GM19193 (cell line): ENCODE data around the gene PCSK5.

Source experiments
- POLR2A ChIP-seq: IDR thresholded peaks from 4 replicates; pipeline ENCODE4 v1.6.1; 2011; ENCODE audit not compliant: insufficient read depth, insufficient read length; ENCODE audit errors: extremely low read depth

Gene PCSK5

DNA sequence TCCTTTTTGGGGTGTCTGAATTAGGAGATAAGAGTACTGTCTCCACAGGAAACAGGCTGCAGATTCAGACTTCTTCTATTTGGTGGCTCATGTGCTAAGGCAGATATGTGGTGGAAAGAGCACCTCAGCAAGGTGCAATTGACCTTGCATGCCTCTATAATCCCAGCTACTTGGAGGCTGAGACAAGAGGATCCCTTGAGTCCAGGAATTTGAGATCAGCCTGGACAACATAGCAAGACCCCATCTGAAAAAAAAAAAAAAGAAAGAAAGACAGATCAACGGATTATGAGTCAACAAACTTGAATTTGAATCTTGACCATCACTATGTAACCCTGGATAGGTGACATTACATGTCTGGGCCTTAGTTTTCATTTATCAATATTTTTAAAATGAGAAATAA is 459.4 kb downstream of the PCSK5 start:
- TF ChIP-seq POLR2A: no peak

DNA sequence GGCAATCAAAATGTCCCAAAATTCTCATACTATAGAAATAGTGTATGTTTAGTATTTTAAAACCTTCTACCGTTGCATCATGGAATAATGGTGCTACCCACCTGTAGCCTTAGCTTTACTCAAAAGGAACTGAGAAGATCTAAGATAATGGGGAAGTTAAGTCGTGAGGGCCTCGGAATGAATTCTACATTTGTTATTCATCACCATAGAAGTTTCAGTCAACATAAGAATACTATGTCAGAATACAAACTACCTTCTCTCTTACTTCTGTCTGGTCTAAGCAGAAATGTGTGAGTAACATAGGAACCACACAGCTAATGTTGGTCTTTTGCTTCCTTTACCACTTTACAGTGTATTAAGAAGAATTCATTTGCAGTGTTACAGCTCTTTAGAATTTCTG is 460.5 kb downstream of the PCSK5 start:
- no peak for TF ChIP-seq POLR2A

DNA sequence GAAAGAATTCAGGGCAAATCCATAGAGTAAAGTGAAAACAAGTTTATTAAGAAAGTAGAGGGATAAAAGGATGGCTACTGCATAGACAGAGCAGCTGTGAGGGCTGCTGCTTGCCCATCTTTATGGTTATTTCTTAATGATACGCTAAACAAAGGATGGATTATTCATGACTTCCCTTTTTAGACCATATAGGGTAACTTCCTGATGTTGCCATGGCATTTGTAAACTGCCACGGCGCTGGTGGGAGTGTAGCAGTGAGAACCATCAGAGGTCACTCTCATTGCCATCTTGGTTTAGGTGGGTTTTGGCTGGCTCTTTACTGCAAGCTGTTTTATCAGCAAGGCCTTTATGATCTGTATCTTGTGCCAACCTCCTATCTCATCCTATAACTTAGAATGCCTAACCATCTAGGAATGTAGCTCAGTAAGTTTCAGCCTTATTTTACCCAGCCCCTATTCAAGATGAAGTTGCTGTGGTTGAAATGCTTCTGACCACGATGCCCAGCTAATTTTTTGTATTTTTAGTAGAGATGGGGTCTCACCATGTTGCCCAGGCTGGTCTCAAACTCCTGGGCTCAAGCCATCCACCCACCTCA is 461.6 kb downstream of the PCSK5 start:
- TF ChIP-seq POLR2A: no peak

- TF ChIP-seq POLR2A: no peak
These were observed 462.8 kb downstream of the PCSK5 start for GRCh38 chr9:76353280-76353679.

DNA sequence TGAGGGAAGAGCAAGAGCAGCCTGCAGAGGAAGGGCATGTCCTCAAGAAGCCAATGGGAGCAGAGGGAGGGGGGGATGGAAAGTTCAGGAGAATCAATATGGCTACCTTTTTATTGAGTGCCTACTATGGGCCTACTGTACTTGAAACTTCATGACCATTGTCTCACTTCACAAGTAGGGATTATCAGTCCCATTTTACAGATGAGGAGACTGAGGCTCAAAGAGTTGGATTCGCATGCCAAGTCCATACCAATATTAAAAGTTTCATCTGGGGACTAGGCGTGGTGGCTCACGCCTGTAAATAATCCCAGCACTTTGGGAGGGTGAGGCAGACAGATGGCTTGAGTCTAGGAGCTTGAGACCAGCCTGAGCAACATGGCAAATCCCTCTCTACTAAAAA is 463.7 kb downstream of the PCSK5 start:
- TF ChIP-seq POLR2A: no peak

DNA sequence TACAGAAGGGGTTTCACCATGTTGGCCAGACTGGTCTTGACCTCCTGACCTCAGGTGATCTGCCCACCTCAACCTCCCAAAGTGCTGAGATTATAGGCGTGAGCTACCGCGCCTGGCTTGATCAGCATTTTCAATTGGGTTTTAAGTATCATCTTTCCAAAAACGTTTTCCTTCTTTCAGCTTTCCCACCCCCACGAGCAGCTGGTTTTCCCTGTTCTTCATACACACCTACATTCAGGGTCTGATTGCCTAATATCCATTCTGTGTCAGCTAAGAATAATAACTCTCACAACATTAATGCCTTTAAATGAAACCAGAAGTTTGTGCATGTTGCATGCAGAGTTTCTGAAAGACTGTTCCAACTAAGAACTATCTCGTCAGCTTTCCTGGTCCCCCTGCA is 465.4 kb downstream of the PCSK5 start:
- no peak for TF ChIP-seq POLR2A

DNA sequence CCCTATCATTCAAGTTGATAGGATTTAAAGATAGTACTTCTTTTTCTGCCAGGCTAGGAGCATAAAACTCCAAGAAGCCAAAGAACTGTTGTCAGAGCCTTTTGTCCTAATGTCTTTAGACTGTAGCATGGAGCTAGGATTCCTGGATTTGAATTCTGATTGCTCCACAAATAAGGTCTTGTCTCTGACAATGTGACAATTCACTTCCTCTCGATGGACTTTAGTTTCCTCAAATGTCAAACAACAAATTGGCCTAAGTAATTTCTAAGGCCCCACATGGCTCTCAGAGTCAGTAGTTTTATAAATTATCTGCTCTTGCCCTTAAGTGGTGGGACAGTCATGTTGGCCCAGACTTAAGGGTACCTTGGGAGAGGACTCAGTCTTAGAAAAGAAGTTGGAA is 467.1 kb downstream of the PCSK5 start:
- no peak for TF ChIP-seq POLR2A

DNA sequence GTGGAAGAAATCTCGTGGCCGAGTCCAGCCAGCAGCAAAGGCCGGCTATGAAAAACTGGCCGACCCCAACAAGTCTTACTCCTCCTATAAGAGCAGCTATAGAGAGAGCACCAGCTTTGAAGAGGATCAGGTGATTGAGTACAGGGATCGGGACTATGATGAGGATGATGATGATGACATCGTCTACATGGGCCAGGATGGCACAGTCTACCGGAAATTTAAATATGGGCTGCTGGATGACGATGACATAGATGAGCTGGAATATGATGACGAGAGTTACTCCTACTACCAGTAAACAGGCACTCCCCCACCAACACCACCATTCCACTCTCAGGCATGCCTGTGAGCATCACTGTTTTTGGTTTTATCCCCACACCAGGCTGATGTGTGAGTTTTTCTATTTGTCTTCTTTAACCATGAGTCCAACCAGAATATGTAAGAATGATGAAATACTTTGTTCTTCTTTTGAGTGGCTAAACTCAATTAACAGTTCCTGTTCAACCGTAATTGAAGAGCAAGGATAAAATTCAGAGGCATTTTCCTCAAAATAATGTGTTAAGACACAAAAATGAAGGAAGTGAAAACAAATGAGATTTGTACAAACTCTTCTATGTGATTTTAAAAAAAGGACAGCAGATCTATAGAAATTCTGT is 468.3 kb downstream of the PCSK5 start:
- no peak for TF ChIP-seq POLR2A

DNA sequence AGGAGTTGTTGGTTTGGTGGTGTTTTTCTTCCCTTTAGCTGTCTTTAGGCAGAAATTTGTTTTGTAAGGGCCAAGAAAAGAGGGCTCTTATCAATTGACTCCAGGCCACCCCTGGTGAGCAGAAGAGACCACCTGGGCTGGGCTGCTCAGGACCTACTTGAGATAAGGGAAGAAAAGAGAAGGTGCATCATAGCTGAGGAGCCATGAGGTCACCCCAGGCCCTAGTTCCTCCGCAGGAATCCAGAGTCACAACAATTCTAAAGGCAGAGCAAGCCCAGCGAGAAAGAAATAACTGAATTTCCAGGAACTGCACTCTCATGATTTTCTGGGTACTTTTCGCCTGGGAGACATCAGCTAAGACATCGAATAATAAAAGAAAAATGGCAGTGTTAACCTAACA is 468.9 kb downstream of the PCSK5 start:
- TF ChIP-seq POLR2A: no peak

GRCh38 chr9:76359766-76360165 is 469.3 kb downstream of the PCSK5 start:
- TF ChIP-seq POLR2A: no peak

- no peak for TF ChIP-seq POLR2A
These were observed 472.5 kb downstream of the PCSK5 start for GRCh38 chr9:76363032-76363395.

- no peak for TF ChIP-seq POLR2A
These were observed 474.6 kb downstream of the PCSK5 start for GRCh38 chr9:76365028-76365427.

DNA sequence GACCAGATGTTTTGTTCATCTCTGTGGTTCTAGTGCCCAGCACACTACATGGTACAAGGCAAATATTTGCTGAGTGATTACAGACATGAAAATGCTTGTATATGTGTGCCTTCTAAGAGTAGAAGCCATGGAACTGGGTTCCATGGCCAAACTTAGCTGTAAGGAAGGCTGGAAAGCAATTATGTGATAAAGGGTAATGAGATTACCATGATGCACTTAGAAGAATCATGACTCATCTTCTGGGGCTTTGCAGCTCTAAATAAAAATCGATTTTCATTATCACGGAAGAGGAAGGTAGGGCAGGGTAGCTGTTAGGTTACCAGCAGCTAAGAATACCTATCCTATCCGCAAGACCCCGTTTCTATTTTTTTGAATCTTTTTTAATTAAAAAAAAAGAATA is 475.8 kb downstream of the PCSK5 start:
- TF ChIP-seq POLR2A: no peak

DNA sequence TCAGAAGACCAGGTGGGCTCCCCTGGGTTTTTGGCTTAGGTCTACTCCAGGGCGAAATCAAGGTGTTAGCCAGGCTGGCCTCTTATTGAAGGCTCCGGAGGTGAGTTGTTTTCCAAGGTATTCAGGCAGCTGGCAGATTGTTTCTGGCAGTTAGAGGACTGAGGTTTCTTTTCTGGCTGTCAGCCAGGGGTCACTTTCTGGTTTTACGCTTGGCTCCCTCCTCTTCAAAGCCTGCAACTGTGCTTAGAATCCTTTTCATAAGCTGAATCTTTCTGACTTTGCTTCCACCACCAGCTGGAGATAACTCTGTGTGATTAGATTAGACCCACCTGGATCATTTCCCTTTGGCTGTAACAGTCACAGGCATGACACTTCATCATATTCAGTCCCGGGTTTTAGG is 479.1 kb downstream of the PCSK5 start:
- no peak for TF ChIP-seq POLR2A

DNA sequence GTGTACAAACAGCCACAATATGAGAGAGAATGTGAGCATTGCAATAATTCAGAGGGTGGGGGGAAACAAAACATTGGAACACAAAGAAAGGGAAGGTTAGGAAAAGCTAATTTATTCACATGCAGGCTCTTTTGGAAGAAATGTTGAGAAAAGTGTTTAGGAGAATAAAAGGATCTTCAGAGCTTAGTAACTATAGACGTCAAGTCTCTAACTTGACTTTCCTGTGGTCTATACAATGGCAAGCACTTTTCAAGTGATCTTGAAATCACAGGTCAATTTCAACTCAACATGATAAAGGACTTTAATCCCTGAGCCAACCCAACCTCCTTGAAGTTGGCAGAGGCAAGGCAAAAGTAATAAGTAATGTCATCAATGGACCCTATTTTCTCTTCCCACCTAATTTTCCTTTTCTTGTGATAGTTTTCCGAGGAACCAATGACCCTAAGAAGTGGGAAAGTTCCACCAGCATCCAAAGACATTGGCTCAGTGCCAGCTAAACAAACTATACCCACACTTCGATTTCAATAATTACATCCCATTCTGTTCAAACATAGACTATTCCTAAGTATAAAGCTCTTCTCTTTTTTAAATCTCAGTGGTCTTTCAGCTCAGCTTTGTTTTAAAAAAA is 480.0 kb downstream of the PCSK5 start:
- no peak for TF ChIP-seq POLR2A

DNA sequence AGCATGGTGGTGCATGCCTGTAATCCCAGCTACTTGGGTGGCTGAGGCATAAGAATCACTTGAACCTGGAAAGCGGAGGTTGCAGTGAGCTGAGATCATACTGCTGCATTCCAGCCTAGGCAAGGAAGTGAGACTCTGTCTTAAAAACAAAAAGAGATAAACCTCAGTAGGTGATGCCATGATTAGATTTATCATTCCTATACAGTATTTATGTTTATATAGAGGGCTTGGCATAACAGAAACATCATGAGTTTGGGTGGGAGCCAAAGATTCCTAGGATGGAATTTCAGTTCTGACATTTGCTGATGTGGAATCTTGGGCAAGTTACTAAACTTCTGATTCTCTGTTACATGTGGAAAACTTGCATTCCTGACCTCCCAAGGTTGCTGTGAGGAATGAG is 481.4 kb downstream of the PCSK5 start:
- TF ChIP-seq POLR2A: no peak
